GM23338 (cell line): Measurements from ENCODE around the gene P2RY8. TPM values are rescaled to one million over a fixed set of nuclear protein-coding genes. Genes with fewer than 3 reads are reported as not detected.

ENCODE experiments used
- ATAC-seq: fragments of 200-7000 bp; cut with Tn5 transposase; 3 replicates; pipeline ENCODE4 v1.9.1; 2020
- DNase-seq: peaks from one replicate; pipeline ENCODE4 v3.0.0-alpha.2; 2015; ENCODE audit warnings: low spot score
- H2AFZ ChIP-seq: fragments of 200-600 bp; sonication (generic); 2 replicates; pipeline ENCODE4 v1.8.0; 2016; ENCODE audit warnings: antibody characterized with exemption, mild to moderate bottlenecking, moderate library complexity
- H3F3A ChIP-seq: fragments of 200-600 bp; sonication (generic); replicated peaks from 2 replicates; pipeline ENCODE4 v1.8.0; 2017; ENCODE audit warnings: antibody characterized with exemption, mixed run types, low read depth
- H3K27ac ChIP-seq: fragments of 200-600 bp; sonication (generic); 2 replicates; pipeline ENCODE4 v1.6.1; 2016; ENCODE audit warnings: low read depth
- H3K27me3 ChIP-seq: fragments of 200-600 bp; sonication (generic); 2 replicates; pipeline ENCODE4 v1.8.0; 2016; ENCODE audit warnings: mild to moderate bottlenecking, mixed run types, moderate library complexity; ENCODE audit not compliant: insufficient read depth
- H3K36me3 ChIP-seq: fragments of 200-600 bp; sonication (generic); 2 replicates; pipeline ENCODE4 v1.8.0; 2016; ENCODE audit warnings: mild to moderate bottlenecking; ENCODE audit not compliant: insufficient read depth
- H3K4me1 ChIP-seq: fragments of 200-600 bp; sonication (generic); 2 replicates; pipeline ENCODE4 v1.8.0; 2016; ENCODE audit warnings: mild to moderate bottlenecking, moderate library complexity; ENCODE audit not compliant: insufficient read depth
- H3K4me2 ChIP-seq: fragments of 200-600 bp; sonication (generic); 2 replicates; pipeline ENCODE4 v1.7.1; 2017; ENCODE audit warnings: mixed run types
- H3K4me3 ChIP-seq: fragments of 200-600 bp; sonication (generic); 2 replicates; pipeline ENCODE4 v1.6.1; 2016; ENCODE audit warnings: mixed run types
- H3K79me2 ChIP-seq: fragments of 200-600 bp; sonication (generic); replicated peaks from 2 replicates; pipeline ENCODE4 v1.8.0; 2017; ENCODE audit warnings: mild to moderate bottlenecking; ENCODE audit not compliant: insufficient read depth
- H3K9me2 ChIP-seq: fragments of 200-600 bp; sonication (generic); 2 replicates; pipeline ENCODE4 v1.8.0; 2017; ENCODE audit not compliant: insufficient read depth
- H4K20me1 ChIP-seq: fragments of 200-600 bp; sonication (generic); replicated peaks from 2 replicates; pipeline ENCODE4 v1.8.0; 2017; ENCODE audit warnings: mild to moderate bottlenecking; ENCODE audit not compliant: insufficient read depth
- H3K27ac Mint-ChIP-seq: 2 replicates; pipeline ENCODE4 v1.8.0; 2020; ENCODE audit warnings: inconsistent platforms, mild to moderate bottlenecking, moderate library complexity, mixed read lengths
- H3K27me3 Mint-ChIP-seq: 3 replicates; pipeline ENCODE4 v1.8.0; 2022; ENCODE audit warnings: low read depth, mild to moderate bottlenecking, moderate library complexity, mixed read lengths, inconsistent platforms; ENCODE audit not compliant: insufficient read depth, poor library complexity
- H3K36me3 Mint-ChIP-seq: 3 replicates; pipeline ENCODE4 v1.8.0; 2021; ENCODE audit warnings: low read depth, mild to moderate bottlenecking, inconsistent platforms, moderate library complexity, mixed read lengths
- H3K4me1 Mint-ChIP-seq: 3 replicates; pipeline ENCODE4 v1.8.0; 2020; ENCODE audit warnings: mild to moderate bottlenecking, inconsistent platforms, mixed read lengths
- H3K4me3 Mint-ChIP-seq: 3 replicates; pipeline ENCODE4 v1.8.0; 2021; ENCODE audit warnings: moderate library complexity, mild to moderate bottlenecking, inconsistent platforms, mixed read lengths
- H3K9me3 Mint-ChIP-seq: 3 replicates; pipeline ENCODE4 v1.8.0; 2020; ENCODE audit warnings: moderate library complexity, mild to moderate bottlenecking, inconsistent platforms, mixed read lengths
- CREB1 ChIP-seq: fragments of 250-450 bp; sonication (Bioruptor Pico); IDR thresholded peaks from 2 replicates; pipeline ENCODE4 v1.5.0; 2020; ENCODE audit warnings: low read depth, mild to moderate bottlenecking, moderate library complexity
- EZH2 ChIP-seq: fragments of 200-600 bp; sonication (generic); IDR thresholded peaks from one replicate; pipeline ENCODE4 v1.8.0; 2017; ENCODE audit warnings: antibody characterized with exemption, mild to moderate bottlenecking, low read depth; ENCODE audit not compliant: unreplicated experiment
- EZH2phosphoT487 ChIP-seq: fragments of 200-600 bp; sonication (generic); IDR thresholded peaks from one replicate; pipeline ENCODE4 v1.8.1; 2018; ENCODE audit warnings: antibody characterized with exemption; ENCODE audit not compliant: unreplicated experiment
- JUNB ChIP-seq: IDR thresholded peaks from one replicate; pipeline ENCODE4 v1.6.1; 2016; ENCODE audit warnings: antibody characterized with exemption; ENCODE audit not compliant: unreplicated experiment
- NANOG ChIP-seq: IDR thresholded peaks from 2 replicates; pipeline ENCODE4 v1.6.1; 2016; ENCODE audit warnings: antibody characterized with exemption, borderline replicate concordance
- POLR2AphosphoS5 ChIP-seq: IDR thresholded peaks from 2 replicates; pipeline ENCODE4 v1.6.1; 2016; ENCODE audit warnings: antibody characterized with exemption, low read depth
- STAT1 ChIP-seq: IDR thresholded peaks from one replicate; pipeline ENCODE4 v1.6.1; 2016; ENCODE audit warnings: antibody characterized with exemption; ENCODE audit not compliant: unreplicated experiment
- ZNF114 ChIP-seq: fragments of 250-450 bp; sonication (Bioruptor Pico); IDR thresholded peaks from 2 replicates; pipeline ENCODE4 v1.5.0; 2020; ENCODE audit warnings: mild to moderate bottlenecking, moderate library complexity
- ZNF331 ChIP-seq: fragments of 250-450 bp; sonication (Bioruptor Pico); IDR thresholded peaks from 2 replicates; pipeline ENCODE4 v1.5.0; 2020; ENCODE audit warnings: low read depth, mild to moderate bottlenecking, moderate library complexity
- polyA plus RNA-seq: library from polyadenylated mRNA; unstranded; fragments of >200 nt; fragmentation: Nextera tagmentation; extraction: Ambion mirVana; gene quantifications from 2 replicates; pipeline ENCODE4 v1.2.1, GENCODE V29; 2016
- total RNA-seq: library from RNA; depleted of rRNA; stranded (reverse); fragments of >200 nt; shearing (Covaris generic); gene quantifications from 2 replicates; pipeline ENCODE4 v1.2.3, GENCODE V29; 2014
- TF ChIP-seq, protein P1 (sequence below), 2 experiments: fragments of 200-600 bp in 1 of 2; sonication (generic) in 1 of 2; conservative IDR thresholded peaks; 2 replicates each; pipeline versions ENCODE4 v1.5.1 to v1.6.1; 2016 to 2017; ENCODE audit warnings: antibody characterized with exemption in 2 of 2, low read depth in 2 of 2, mild to moderate bottlenecking in 2 of 2, moderate library complexity in 1 of 2
- TF ChIP-seq, protein P2 (sequence below): IDR thresholded peaks from 2 replicates; pipeline ENCODE4 v1.6.1; 2016; ENCODE audit warnings: antibody characterized with exemption
- TF ChIP-seq, protein P3 (sequence below): fragments of 250-450 bp; sonication (Bioruptor Pico); IDR thresholded peaks from 2 replicates; pipeline ENCODE4 v1.5.0; 2020; ENCODE audit warnings: mild to moderate bottlenecking, moderate library complexity
- TF ChIP-seq, protein P4 (sequence below): IDR thresholded peaks from one replicate; pipeline ENCODE4 v1.6.1; 2018; ENCODE audit warnings: antibody characterized with exemption; ENCODE audit not compliant: unreplicated experiment

Gene P2RY8
- total and polyA plus RNA-seq, 2 experiments from 2014 or later, result 0.24 TPM; not detected in 1

DNA sequence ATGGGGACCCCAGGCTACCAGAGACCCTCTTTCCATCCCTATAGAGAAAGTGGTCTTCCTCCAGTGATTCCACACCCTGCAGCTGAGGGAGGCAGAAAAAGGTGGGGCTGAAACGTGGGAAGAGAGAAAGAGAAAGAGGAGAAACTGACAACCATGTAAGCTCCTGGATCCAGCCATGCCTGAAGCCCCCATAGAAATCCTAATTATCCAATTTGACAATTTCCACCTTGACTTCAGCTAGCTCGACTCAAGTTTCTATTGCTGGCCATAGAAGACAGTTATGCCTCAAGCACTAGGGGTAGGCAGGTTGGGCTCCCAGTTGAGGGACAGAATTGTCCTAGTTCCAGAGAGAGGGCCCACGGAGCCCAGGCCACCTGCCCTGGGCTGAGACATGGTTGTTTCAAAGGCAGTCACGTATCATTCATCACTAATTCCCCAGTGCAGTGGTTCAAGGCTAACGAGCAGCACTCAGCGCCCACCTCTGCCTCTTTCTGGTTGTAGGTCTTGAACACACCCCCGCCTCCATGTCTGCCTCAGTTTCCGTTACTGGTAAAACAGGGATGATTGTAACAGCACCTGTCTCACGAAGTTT lies 44.5 kb downstream of the P2RY8 start:
- Histone ChIP-seq H3K9me2 (no peaks in the 10 kb centered on the region), H3K4me2 (no peak overlapping the region), H3K4me1 (peaks cover 8% of the 10 kb centered on the region; the same call in 1 of the 2 replicates), H4K20me1 (no peaks in the 10 kb centered on the region), H3K27me3 (no peaks in the 10 kb centered on the region), H3K27ac (no peak overlapping the region), H3K36me3 (no peaks in the 10 kb centered on the region), H3K4me3 (no peak overlapping the region), H3K79me2 (no peaks in the 10 kb centered on the region), H2AFZ (no peak overlapping the region), H3F3A (peaks cover 23% of the 10 kb centered on the region)
- no peak for ATAC-seq
- Mint-ChIP-seq H3K27ac (no peak overlapping the region), H3K36me3 (peaks cover 28% of the 10 kb centered on the region), H3K27me3 (peaks cover 28% of the 10 kb centered on the region), H3K4me1 (0 out of 3 replicates have a peak, but pooled peaks cover 3% of the 10 kb centered on the region), H3K9me3 (peaks cover 66% of the 10 kb centered on the region), H3K4me3 (no peak overlapping the region)
- no peak for DNase-seq
- TF ChIP-seq STAT1, result no peak
- TF ChIP-seq, protein P1, sequence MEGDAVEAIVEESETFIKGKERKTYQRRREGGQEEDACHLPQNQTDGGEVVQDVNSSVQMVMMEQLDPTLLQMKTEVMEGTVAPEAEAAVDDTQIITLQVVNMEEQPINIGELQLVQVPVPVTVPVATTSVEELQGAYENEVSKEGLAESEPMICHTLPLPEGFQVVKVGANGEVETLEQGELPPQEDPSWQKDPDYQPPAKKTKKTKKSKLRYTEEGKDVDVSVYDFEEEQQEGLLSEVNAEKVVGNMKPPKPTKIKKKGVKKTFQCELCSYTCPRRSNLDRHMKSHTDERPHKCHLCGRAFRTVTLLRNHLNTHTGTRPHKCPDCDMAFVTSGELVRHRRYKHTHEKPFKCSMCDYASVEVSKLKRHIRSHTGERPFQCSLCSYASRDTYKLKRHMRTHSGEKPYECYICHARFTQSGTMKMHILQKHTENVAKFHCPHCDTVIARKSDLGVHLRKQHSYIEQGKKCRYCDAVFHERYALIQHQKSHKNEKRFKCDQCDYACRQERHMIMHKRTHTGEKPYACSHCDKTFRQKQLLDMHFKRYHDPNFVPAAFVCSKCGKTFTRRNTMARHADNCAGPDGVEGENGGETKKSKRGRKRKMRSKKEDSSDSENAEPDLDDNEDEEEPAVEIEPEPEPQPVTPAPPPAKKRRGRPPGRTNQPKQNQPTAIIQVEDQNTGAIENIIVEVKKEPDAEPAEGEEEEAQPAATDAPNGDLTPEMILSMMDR (conservative IDR thresholded peaks at IDR 0.05; ENCODE audit: low read depth in 2 of 2), result no peak
- TF ChIP-seq, protein P2, sequence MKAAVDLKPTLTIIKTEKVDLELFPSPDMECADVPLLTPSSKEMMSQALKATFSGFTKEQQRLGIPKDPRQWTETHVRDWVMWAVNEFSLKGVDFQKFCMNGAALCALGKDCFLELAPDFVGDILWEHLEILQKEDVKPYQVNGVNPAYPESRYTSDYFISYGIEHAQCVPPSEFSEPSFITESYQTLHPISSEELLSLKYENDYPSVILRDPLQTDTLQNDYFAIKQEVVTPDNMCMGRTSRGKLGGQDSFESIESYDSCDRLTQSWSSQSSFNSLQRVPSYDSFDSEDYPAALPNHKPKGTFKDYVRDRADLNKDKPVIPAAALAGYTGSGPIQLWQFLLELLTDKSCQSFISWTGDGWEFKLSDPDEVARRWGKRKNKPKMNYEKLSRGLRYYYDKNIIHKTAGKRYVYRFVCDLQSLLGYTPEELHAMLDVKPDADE, result no peak
- TF ChIP-seq, protein P3, sequence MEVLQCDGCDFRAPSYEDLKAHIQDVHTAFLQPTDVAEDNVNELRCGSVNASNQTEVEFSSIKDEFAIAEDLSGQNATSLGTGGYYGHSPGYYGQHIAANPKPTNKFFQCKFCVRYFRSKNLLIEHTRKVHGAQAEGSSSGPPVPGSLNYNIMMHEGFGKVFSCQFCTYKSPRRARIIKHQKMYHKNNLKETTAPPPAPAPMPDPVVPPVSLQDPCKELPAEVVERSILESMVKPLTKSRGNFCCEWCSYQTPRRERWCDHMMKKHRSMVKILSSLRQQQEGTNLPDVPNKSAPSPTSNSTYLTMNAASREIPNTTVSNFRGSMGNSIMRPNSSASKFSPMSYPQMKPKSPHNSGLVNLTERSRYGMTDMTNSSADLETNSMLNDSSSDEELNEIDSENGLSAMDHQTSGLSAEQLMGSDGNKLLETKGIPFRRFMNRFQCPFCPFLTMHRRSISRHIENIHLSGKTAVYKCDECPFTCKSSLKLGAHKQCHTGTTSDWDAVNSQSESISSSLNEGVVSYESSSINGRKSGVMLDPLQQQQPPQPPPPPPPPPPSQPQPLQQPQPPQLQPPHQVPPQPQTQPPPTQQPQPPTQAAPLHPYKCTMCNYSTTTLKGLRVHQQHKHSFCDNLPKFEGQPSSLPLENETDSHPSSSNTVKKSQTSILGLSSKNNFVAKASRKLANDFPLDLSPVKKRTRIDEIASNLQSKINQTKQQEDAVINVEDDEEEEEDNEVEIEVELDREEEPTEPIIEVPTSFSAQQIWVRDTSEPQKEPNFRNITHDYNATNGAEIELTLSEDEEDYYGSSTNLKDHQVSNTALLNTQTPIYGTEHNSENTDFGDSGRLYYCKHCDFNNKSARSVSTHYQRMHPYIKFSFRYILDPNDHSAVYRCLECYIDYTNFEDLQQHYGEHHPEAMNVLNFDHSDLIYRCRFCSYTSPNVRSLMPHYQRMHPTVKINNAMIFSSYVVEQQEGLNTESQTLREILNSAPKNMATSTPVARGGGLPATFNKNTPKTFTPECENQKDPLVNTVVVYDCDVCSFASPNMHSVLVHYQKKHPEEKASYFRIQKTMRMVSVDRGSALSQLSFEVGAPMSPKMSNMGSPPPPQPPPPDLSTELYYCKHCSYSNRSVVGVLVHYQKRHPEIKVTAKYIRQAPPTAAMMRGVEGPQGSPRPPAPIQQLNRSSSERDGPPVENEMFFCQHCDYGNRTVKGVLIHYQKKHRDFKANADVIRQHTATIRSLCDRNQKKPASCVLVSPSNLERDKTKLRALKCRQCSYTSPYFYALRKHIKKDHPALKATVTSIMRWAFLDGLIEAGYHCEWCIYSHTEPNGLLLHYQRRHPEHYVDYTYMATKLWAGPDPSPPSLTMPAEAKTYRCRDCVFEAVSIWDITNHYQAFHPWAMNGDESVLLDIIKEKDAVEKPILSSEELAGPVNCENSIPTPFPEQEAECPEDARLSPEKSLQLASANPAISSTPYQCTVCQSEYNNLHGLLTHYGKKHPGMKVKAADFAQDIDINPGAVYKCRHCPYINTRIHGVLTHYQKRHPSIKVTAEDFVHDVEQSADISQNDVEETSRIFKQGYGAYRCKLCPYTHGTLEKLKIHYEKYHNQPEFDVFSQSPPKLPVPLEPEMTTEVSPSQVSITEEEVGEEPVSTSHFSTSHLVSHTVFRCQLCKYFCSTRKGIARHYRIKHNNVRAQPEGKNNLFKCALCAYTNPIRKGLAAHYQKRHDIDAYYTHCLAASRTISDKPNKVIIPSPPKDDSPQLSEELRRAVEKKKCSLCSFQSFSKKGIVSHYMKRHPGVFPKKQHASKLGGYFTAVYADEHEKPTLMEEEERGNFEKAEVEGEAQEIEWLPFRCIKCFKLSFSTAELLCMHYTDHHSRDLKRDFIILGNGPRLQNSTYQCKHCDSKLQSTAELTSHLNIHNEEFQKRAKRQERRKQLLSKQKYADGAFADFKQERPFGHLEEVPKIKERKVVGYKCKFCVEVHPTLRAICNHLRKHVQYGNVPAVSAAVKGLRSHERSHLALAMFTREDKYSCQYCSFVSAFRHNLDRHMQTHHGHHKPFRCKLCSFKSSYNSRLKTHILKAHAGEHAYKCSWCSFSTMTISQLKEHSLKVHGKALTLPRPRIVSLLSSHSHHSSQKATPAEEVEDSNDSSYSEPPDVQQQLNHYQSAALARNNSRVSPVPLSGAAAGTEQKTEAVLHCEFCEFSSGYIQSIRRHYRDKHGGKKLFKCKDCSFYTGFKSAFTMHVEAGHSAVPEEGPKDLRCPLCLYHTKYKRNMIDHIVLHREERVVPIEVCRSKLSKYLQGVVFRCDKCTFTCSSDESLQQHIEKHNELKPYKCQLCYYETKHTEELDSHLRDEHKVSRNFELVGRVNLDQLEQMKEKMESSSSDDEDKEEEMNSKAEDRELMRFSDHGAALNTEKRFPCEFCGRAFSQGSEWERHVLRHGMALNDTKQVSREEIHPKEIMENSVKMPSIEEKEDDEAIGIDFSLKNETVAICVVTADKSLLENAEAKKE (CRISPR knock-in tag), result no peak
- no peak for TF ChIP-seq JUNB
- TF ChIP-seq NANOG, result no peak
- no peak for TF ChIP-seq EZH2phosphoT487
- TF ChIP-seq POLR2AphosphoS5, result no peak
- TF ChIP-seq, protein P4, sequence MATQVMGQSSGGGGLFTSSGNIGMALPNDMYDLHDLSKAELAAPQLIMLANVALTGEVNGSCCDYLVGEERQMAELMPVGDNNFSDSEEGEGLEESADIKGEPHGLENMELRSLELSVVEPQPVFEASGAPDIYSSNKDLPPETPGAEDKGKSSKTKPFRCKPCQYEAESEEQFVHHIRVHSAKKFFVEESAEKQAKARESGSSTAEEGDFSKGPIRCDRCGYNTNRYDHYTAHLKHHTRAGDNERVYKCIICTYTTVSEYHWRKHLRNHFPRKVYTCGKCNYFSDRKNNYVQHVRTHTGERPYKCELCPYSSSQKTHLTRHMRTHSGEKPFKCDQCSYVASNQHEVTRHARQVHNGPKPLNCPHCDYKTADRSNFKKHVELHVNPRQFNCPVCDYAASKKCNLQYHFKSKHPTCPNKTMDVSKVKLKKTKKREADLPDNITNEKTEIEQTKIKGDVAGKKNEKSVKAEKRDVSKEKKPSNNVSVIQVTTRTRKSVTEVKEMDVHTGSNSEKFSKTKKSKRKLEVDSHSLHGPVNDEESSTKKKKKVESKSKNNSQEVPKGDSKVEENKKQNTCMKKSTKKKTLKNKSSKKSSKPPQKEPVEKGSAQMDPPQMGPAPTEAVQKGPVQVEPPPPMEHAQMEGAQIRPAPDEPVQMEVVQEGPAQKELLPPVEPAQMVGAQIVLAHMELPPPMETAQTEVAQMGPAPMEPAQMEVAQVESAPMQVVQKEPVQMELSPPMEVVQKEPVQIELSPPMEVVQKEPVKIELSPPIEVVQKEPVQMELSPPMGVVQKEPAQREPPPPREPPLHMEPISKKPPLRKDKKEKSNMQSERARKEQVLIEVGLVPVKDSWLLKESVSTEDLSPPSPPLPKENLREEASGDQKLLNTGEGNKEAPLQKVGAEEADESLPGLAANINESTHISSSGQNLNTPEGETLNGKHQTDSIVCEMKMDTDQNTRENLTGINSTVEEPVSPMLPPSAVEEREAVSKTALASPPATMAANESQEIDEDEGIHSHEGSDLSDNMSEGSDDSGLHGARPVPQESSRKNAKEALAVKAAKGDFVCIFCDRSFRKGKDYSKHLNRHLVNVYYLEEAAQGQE, result no peak
- TF ChIP-seq ZNF331 (CRISPR knock-in tag), result no peak
- no peak for TF ChIP-seq CREB1
- no peak for TF ChIP-seq EZH2
- TF ChIP-seq ZNF114 (CRISPR knock-in tag), result no peak
